ENCODE data around the gene TARS3. TPM values are rescaled to one million over a fixed set of nuclear protein-coding genes. Genes with fewer than 3 reads are reported as not detected.

Gene TARS3
- total RNA-seq, 1 donor: 9.7 TPM

DNA sequence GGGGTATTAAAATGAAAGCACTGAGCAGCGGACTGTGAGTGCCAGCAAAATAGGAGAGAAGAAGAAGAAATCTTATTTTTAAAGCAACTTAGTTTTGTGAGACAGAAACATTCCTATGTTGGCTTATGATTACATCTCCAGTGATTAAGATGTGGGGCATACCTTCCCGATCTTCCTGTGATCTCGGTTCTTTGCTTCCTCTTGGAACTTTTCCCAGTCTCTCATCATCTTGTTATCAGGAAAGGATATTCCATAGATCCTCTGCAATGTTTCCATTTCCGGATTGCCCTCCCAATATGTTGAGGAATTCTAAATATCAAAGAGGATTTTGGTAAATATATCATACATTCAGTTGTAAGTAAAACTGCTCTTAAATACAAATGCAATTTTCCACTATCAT, 22.2 kb downstream of the TARS3 start:
- DNase-seq (ENCODE audit: low read depth in 2 of 3, low spot score in 2 of 3): no peak

DNA sequence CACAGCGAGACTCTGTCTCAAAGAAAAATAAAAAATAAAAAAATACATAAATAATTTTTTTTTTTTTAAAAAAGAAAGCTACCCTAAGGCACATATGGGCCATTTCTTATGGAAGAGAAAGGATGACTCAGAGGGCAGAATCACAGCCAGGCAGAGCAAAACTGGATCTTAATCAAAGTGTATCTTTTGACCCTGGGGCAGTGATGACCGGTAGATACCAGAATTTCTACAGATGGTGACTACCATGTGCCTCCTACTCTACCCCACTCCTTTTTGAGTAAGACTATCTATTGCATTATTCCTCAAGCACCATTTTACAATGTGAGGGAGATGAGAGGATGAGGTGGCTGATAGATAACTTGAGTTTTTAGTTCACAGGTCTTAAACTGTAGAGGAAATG, 26.0 kb downstream of the TARS3 start:
- no peak for DNase-seq (ENCODE audit: low read depth in 2 of 3, low spot score in 2 of 3)

DNA sequence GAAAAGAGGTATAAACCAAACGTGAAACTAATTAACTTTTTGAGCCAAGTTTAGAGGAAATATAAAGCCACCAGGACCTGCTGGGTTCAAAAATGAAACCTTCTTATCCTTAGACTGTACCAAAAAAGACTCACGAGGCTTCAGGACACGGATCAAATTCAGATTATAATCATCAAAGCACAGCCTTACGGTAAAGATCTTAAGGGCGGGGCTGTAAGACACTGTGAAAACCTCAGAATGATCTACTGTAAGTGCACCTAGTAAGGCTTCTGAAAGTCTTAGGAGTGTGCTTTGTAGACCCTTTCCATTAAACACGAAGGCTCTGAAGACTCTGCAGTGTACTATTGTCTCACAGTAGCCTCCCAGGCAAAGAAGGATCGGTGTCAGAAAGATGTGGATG, 26.8 kb downstream of the TARS3 start:
- DNase-seq (ENCODE audit: low read depth in 2 of 3, low spot score in 2 of 3): no peak

DNA sequence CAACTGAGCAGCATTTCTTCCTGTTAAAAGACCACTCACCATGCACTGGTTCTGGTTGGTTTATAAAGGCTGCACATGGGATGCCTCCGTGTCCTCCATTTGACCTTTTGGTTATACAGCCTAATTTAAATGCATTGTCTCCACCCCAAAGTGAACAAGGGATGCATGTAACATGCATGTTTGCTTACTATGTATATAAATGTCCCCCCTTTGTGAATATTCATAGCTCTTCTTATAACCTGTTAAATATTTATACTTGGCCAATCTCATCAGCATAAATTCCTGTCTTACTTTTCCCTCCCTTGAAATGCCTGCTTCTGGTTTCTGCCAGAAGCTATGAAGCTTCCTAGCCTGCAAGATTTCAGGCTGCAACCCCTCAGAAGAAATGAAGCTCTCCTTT, 27.4 kb downstream of the TARS3 start:
- DNase-seq (ENCODE audit: low read depth in 2 of 3, low spot score in 2 of 3): no peak

DNA sequence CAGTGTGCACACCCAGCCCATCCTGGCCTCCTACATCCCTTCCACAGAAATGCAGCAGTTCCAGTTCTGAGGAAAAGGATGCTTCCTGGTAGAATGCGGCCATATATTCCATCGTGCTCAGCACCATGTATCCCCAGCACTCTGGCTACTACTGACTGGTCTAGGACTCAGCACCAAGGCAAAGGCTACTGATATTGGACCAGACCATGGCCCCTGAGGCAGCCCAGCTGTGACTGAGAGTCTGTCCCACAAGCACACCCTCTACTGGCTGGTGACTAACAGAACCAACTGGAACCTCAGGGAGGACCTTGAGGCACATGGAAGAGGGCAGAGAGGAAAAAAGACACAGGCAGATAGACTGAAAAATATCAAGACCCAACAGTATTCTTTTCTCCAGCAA, 30.0 kb downstream of the TARS3 start:
- no peak for DNase-seq (ENCODE audit: low read depth in 2 of 3, low spot score in 2 of 3)

DNA sequence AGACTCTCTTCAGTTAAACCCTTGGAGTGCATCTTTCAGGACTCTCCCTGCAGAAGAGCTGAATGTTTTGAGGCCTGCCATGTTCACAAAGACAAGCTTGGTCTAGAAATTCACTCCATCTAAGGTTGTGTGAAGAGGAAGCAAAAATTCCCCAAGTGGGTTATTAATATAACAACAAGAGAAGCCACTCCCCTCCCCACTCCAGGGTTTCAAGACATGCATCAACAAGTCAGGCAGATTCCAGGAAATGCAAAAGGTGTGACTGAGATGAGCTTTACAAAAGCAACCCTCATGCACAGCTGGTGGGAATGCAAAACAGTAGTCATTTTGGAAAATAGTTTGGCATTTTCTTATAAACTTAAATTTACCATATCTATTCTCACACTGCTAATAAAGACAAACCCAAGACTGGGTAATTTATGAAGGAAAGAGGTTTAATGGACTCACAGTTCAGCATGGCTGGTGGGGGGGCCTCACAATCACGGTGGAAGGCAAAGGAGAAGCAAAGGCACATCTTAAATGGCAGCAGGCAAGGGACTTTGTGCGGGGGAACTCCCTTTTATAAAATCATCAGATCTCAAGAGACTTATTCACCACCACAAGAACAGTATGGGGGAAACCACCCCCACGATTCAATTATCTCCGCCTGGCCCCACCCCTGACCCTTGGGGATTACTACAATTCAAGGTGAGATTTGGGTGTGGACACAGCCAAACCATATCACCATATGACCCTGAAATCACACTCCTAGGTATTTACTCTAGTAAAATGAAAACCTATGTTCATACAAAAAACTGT, 31.3 kb downstream of the TARS3 start:
- DNase-seq (ENCODE audit: low read depth in 2 of 3, low spot score in 2 of 3): no peak

DNA sequence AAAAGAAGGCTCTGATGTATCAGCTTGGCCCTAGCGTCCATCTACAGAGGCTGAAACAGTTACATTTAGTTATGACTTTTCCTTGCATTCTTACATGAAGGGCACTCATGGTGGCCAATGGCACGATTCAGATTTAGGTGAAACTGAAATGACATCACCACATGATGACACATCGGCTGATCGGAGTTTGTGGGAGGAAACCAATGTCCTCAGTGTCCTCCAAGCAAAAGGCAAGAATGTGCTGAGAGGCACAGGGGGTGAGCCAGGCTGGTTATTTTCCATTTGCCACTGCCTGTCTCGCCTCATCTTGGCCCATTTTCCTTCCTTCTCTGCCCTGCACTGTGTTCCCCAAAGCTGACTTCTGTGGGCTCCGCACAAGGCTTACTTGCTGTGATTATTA, 34.4 kb downstream of the TARS3 start:
- no peak for DNase-seq (ENCODE audit: low read depth in 2 of 3, low spot score in 2 of 3)

DNA sequence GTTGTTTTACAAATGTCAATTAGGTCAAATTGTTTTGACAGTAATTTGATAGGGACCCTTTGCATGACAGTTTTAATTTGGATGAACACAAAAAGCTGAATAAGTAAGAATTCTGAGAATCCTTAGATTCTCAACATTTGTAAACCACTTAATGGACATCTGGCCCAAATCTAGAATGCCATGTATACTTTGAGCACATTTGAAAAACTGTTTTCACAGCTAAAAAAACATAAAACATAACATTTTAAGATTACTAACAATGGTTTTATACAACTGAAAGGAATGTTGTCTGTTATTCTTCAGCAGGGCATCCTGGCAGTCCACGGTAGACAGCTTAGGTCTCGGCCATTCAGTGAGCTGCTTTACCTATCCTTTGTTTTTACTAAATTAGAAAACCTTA, 37.6 kb downstream of the TARS3 start:
- no peak for DNase-seq (ENCODE audit: low read depth in 2 of 3, low spot score in 2 of 3)

DNA sequence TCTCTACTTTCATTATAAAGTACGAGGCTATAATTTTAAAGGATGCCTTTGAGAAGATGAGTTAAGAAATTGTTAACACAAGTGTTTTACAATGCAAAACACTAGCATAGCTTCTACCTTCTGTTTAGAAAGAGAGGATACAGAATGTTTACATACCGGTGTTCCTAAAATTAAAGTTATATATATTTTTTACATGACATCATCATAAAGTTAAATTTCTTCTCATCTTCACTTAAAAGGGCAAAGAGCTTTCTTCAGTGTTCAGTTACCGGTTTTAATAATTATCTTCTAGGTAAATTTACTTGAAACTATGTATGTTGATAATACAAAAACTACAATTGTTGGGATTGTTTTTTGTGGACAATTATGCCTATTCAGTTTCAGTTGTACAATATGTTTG, 39.4 kb downstream of the TARS3 start:
- DNase-seq (ENCODE audit: low read depth in 2 of 3, low spot score in 2 of 3): no peak

DNA sequence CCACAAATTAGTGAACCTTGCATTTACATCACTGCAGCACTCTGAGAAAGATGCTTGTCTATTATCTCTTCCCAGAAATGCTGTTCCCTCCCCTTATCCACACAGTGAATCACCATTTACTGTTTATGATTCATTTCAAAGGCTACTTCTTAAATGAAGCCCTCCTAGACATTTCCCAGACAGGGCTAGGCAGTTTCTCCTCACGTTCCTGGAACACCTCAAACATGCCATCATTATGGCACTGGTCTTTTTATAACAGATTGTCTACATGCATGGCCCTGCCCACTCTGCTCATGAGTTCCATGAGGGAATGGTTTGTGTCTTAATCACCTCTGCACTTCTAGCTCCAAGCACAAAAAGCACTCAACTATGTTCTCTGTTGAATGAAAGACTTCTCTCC, 39.9 kb downstream of the TARS3 start:
- no peak for DNase-seq (ENCODE audit: low read depth in 2 of 3, low spot score in 2 of 3)

DNA sequence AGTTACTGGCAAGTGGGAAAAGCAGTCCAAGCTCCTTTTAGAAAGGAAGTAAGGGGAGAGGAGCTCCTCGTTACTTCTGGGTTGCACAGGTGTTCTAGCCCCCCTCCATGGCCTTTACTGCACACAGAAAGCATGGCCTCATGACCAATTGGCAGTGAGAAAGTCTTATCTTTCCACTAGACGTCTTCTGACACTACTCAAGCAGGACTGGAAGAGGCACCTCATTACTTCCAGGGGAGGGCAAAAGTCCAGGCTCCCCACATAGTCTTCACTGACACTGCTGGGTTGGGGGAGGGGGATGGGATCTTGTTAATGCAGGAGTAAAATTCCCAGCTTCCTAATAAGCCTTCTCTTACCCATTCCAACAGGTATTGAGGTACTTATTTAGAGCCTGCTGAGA, 44.5 kb downstream of the TARS3 start:
- no peak for DNase-seq (ENCODE audit: low read depth in 2 of 3, low spot score in 2 of 3)

DNA sequence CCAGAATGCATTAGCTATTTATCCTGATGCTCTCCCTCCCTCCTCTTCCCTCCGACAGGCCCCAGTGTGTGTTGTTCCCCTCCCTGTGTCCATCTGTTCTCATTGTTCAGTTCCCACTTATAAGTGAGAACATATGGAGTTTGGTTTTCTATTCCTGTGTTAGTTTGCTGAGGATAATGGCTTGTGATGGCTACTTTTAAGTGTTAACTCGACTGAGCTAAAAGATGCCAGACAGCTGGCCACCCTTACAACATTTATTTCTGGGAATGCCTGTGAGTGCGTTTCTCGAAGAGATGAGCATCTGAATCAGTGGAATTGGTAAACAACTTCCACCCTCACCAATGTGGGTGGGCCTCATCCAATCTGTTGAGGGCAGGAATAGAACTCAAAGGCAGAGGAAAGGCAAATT, 47.3 kb downstream of the TARS3 start:
- no peak for DNase-seq (ENCODE audit: low read depth in 2 of 3, low spot score in 2 of 3)

DNA sequence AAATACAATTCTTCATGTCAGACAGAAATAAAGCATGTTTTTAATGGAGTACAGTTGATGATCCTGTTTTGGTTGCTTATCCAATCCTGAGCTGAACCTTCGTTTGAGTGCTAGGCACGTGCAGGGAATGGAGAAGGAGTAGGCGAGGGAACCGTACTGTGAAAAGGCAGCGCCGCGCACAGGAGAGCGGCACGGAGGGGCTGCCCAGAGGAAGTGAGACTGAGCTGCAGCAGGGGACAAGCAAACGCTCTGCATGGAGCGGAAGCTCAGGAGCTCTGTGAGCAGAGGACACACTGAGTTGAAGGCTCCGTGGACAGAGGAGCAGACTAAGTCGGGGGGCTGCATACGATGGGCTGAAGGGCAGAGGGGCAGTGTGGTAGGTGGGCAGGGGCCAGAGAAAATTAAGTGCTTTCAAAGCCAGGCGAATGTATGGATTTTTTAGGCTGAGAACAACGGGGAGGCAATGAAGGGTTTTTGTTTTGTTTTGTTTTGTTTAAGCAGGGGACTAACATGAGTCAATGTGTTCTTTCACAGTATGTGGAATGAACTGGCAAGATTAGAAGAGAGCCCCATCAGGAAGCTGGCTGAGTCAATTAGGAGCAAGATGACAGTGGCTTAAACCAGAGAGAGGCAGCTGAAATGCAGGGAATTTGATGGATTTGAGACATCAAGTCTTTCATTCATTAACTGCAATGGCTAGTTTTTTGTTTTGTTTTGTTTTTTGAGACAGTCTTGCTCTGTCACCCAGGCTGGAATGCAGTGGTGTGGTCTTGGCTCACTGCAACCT, 48.3 kb downstream of the TARS3 start:
- no peak for DNase-seq (ENCODE audit: low read depth in 2 of 3, low spot score in 2 of 3)

DNA sequence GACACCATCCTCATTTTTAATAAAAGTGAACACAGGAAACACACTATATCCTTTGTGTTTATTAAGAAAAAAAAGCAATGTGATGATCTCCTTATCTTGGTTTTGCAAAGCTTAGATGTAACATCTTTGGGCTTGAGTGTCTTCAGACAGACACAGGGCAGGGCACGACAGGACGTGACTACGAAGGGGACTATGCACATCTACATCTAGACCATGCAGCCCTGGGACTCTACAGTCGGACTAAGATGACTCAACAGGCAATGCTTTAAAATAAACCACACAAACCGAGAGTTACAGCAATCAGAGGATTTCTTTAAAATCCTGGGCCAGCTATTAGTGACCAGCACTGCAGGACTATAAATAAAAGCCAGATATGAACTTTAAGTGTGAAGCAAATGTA, 49.3 kb downstream of the TARS3 start:
- no peak for DNase-seq (ENCODE audit: low read depth in 2 of 3, low spot score in 2 of 3)

DNA sequence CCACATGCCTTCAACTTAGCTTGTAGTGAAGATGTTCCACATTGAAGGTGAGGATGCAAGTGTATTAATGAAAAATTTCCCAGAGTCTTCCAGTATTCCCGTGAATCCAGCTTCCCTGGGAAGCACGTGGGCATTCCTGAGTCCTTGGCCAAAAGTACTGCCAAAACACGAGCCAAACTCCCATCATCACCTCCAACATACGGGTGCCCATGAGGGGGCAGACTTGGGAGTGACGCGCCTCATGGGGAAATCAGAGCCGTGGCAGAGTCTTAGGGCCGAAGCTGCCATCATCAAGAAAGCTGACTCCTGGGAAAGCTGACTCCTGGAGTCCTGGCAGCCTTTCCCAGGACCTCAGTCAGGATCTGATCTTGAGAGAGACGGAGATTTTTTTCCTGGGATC, 52.0 kb downstream of the TARS3 start:
- DNase-seq (ENCODE audit: low read depth in 2 of 3, low spot score in 2 of 3): no peak

DNA sequence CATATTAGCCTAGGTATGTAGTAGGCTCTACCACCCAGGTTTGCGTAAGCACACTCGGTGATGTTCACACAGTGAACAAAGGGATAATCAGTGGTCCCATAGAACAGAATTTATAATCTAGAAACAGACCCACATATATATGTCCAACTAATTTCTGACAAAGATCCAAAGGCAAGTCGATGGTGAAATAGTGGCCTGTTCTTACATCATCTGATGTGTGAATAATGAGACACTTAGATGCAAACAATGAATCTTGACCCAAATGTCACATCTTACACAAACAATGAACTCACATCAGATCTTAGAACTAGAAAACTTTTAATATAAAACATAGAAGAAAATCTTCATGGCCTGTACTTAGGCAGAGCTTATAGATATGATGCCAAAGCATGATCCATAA, 54.5 kb downstream of the TARS3 start:
- DNase-seq (ENCODE audit: low read depth in 2 of 3, low spot score in 2 of 3): no peak

DNA sequence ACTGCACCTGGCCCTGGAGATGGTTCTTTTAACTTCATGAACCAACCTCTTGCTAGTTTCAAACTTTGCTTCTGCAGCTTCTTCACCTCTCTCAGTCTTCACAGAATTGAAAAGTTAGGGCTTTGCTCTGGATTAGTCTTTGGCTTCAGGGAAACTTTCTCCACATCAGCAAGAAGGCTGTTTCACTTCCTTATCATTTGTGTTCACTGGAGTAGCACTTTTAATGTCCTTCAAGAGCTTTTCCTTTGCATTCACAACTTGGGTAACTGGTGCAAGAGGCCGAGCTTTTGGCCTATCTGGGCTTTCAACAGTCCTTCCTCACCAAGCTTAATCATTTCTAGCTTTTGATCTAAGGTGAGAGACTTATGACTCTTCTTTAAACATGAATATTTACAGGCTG, 56.4 kb downstream of the TARS3 start:
- no peak for DNase-seq (ENCODE audit: low read depth in 2 of 3, low spot score in 2 of 3)

DNA sequence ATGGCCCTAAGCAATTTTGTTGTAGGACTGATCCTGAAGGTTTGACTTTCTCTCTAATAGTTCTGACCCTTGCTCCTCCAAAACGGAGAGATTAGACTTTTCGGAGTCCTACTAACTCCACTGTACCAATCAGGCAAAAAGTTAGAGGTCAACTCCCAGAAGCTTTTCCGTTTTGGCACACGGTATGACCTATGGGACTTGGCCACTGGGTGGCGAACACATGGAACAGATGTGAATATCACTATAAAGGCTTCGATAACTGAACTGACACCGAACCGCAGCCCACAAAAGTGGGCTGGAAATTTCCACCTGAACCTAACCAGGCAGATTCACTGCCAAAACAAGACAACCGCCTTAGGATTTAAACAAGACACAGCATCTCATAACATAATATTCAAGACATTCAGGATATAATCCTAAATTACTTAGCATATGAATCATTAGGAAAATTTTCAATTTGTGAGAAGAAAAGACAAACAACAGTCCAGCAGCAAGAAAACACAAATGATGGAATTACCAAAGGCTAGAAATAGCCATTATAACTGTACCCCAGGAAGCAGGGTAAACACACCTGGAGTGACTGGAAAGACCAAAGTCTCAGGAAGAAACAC, 59.9 kb downstream of the TARS3 start:
- DNase-seq (ENCODE audit: low read depth in 2 of 3, low spot score in 2 of 3): no peak

DNA sequence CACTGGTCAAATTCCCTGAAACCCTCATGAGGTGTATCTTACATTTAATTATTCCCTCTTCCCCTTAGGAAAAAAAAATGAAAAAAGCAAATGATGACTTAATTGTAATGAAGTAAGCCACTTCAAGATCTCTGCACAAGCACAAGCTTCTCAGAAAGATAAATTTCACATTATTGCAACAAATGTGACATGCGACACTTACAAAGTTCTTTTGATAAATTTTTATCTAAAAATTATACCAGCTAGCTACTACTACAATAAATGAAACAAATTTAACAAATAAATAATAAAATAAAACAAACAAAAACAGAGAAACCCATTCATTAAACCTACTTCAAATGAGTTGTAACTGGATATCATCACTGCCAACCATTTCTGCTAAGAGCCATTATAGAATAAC, 62.1 kb downstream of the TARS3 start:
- no peak for DNase-seq (ENCODE audit: low read depth in 2 of 3, low spot score in 2 of 3)

DNA sequence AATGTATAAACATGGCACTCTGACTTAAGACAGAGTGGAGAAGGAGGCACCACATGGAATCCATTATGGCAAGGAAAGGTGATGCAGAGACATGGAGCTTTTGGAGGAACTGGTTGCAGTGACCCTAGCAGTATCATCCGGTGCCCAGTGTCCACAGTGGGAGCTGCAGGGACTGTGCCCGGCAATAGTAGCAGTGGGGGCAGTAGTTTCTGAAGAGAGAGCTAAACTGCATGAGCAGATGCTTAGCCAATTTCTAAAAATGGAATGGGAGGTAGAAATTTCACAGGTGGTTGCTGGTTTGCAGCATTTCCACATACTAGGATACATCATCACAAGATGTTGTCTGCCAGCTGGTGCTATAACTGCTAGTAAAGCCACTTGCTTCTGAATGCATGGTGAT, 64.3 kb downstream of the TARS3 start:
- DNase-seq (ENCODE audit: low read depth in 2 of 3, low spot score in 2 of 3): no peak

DNA sequence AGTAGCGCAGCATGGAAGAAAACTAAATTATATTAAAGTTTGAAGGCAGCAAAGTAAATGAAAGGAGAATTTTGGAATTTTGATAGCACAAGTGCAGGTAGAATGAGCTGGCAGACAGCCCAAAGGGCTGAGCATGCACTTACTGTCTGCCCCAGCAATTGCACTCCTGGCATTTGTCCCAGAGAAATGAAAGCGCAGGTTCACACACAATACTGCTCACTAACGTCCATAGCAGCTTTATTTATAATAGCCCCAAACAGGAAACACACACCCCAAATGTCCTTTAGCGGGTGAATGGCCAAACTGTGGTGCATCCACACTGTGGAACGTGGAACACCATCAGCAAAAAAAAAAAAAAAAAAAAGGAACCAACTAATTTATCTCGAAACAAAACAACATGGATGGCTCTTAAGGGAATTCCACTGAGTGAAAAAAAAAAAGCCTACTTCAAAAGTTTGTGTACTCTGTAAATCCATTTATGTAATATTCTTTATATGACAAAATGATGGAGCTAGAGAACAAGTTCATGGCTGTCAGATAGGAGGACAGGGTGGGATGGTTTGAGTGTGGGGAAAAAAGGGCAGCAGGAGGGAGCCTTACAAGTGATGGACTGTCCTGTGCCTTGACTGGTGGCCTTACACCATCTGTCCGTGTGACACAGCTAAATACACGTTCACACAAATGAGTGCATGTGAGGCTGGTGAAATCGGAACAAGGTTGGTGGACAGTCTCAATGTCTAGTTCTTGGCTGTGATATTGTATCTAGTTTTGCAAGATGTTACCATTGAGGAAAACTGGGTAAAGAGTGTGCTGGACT, 66.1 kb downstream of the TARS3 start:
- peak in 2 of 3 donors; percentile 36 to 60 for DNase-seq (ENCODE audit: low read depth in 2 of 3, low spot score in 2 of 3)

Data from hematopoietic multipotent progenitor cell (in vitro differentiated cells).